SU-DHL-6 (cell line): ENCODE measurements around the gene ECI2.

ENCODE experiments used
- H2AFZ ChIP-seq: fragments of 200-600 bp; sonication (generic); 2 replicates; pipeline ENCODE4 v1.6.1; 2014; ENCODE audit warnings: low read depth, mild to moderate bottlenecking, moderate library complexity, mixed read lengths, antibody characterized with exemption, low read length; ENCODE audit not compliant: severe bottlenecking
- H3F3A ChIP-seq: fragments of 200-600 bp; shearing (Covaris generic); 2 replicates; pipeline ENCODE4 v1.6.0; 2016; ENCODE audit warnings: antibody characterized with exemption, mild to moderate bottlenecking; ENCODE audit not compliant: insufficient read depth
- H3K27ac ChIP-seq: fragments of 200-600 bp; sonication (generic); 2 replicates; pipeline ENCODE4 v1.5.1; 2016; ENCODE audit warnings: low read depth, mild to moderate bottlenecking, low read length, moderate library complexity, mixed read lengths
- H3K27me3 ChIP-seq: fragments of 200-600 bp; sonication (generic), shearing (Covaris generic); 2 replicates; pipeline ENCODE4 v1.6.0; 2014; ENCODE audit warnings: mild to moderate bottlenecking, low read length
- H3K36me3 ChIP-seq: fragments of 200-600 bp; sonication (generic); 2 replicates; pipeline ENCODE4 v1.6.1; 2014; ENCODE audit warnings: mild to moderate bottlenecking, low read length, mixed read lengths
- H3K4me2 ChIP-seq: fragments of 300-600, 200-600 bp; shearing (Covaris generic), sonication (generic); 2 replicates; pipeline ENCODE4 v1.6.0; 2014; ENCODE audit warnings: low read length, low read depth, mild to moderate bottlenecking; ENCODE audit not compliant: poor library complexity, severe bottlenecking
- H3K4me3 ChIP-seq: fragments of 200-600 bp; sonication (generic); 2 replicates; pipeline ENCODE4 v1.5.1; 2014; ENCODE audit warnings: antibody characterized with exemption, low read length, mild to moderate bottlenecking, mixed read lengths; ENCODE audit not compliant: insufficient read depth, poor library complexity, severe bottlenecking
- H3K79me2 ChIP-seq: fragments of 200-600 bp; sonication (generic); 2 replicates; pipeline ENCODE4 v1.6.1; 2014; ENCODE audit warnings: mild to moderate bottlenecking, low read length, moderate library complexity; ENCODE audit not compliant: insufficient read depth
- H3K9ac ChIP-seq: fragments of 200-600 bp; sonication (generic); 2 replicates; pipeline ENCODE4 v1.7.0; 2014; ENCODE audit warnings: mild to moderate bottlenecking, low read length
- H3K9me2 ChIP-seq: fragments of 200-600 bp; sonication (generic); replicated peaks from 2 replicates; pipeline ENCODE4 v1.6.1; 2014; ENCODE audit warnings: low read length; ENCODE audit not compliant: insufficient read depth
- H3K9me3 ChIP-seq: fragments of 200-600 bp; sonication (generic); 2 replicates; pipeline ENCODE4 v1.6.1; 2014; ENCODE audit warnings: low read length, mixed read lengths; ENCODE audit not compliant: insufficient read depth
- H4K20me1 ChIP-seq: fragments of 200-600 bp; sonication (generic); 2 replicates; pipeline ENCODE4 v1.6.1; 2014; ENCODE audit warnings: low read depth, mild to moderate bottlenecking, antibody characterized with exemption, low read length, moderate library complexity, mixed read lengths
- EZH2phosphoT487 ChIP-seq: fragments of 200-600 bp; sonication (generic), shearing (Covaris generic); conservative IDR thresholded peaks from 2 replicates; pipeline ENCODE4 v1.6.1; 2018; ENCODE audit warnings: mild to moderate bottlenecking, antibody characterized with exemption, low read length, moderate library complexity, mixed read lengths
- TF ChIP-seq, protein P1 (sequence below): fragments of 200-600 bp; sonication (generic); IDR thresholded peaks from one replicate; pipeline ENCODE4 v1.5.1; 2017; ENCODE audit warnings: antibody characterized with exemption, mild to moderate bottlenecking, low read length, moderate library complexity; ENCODE audit not compliant: insufficient read depth, poor library complexity, severe bottlenecking

Gene ECI2

DNA sequence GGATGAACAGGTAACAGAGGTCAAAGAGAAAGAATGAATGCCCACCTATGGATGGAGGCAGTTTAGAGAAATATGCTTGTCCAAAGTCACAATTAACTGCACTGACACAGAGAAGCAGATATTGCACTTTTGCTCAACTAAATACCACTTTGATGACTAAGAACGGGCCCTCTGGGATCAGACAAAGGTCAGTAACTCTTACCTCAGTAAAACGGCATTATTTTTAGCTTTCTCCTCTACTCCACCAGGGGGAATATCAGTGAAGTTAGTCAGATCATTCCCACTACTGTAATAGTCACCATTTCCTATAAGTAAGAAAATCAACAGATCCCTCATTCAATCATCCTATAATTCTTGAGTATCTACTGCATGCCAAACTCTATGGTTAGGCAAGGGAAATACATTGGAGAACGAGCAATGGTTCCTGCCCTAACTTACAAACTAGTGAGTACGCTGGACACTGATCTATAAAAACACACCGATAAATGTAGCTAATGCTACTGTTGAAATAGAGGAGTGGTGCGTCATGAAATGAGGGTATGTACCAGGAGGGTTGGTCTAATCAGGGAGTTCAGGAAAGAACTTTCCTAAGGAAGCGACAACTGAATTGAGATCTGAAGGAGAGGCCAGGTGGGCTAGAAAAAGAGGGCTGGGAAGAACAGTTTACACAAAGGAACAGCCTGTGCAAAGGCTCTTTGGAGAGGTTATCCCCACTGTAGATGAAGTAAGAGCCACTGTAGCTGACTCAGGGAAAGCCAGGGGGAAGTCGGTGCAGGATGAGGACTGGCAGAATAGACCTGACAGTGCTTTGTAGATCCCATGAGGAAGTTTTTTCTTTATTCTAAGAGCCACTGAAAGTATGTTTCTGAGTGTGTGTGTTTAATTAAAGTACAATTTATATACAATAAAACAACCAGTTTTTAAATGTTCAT lies 9.2 kb downstream of the ECI2 start:
- Histone ChIP-seq H3K4me3 (no peak overlapping the region), H3K9me3 (no peaks in the 10 kb centered on the region), H3K9ac (no peak overlapping the region), H3F3A (no peaks in the 10 kb centered on the region), H3K79me2 (no peaks in the 10 kb centered on the region), H3K36me3 (no peaks in the 10 kb centered on the region), H2AFZ (no peak overlapping the region), H3K27ac (no peak overlapping the region), H4K20me1 (no peaks in the 10 kb centered on the region), H3K4me2 (no peak overlapping the region), H3K27me3 (no peaks in the 10 kb centered on the region), H3K9me2 (no peaks in the 10 kb centered on the region)
- no peak for TF ChIP-seq EZH2phosphoT487
- TF ChIP-seq, protein P1, sequence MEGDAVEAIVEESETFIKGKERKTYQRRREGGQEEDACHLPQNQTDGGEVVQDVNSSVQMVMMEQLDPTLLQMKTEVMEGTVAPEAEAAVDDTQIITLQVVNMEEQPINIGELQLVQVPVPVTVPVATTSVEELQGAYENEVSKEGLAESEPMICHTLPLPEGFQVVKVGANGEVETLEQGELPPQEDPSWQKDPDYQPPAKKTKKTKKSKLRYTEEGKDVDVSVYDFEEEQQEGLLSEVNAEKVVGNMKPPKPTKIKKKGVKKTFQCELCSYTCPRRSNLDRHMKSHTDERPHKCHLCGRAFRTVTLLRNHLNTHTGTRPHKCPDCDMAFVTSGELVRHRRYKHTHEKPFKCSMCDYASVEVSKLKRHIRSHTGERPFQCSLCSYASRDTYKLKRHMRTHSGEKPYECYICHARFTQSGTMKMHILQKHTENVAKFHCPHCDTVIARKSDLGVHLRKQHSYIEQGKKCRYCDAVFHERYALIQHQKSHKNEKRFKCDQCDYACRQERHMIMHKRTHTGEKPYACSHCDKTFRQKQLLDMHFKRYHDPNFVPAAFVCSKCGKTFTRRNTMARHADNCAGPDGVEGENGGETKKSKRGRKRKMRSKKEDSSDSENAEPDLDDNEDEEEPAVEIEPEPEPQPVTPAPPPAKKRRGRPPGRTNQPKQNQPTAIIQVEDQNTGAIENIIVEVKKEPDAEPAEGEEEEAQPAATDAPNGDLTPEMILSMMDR = no peak

DNA sequence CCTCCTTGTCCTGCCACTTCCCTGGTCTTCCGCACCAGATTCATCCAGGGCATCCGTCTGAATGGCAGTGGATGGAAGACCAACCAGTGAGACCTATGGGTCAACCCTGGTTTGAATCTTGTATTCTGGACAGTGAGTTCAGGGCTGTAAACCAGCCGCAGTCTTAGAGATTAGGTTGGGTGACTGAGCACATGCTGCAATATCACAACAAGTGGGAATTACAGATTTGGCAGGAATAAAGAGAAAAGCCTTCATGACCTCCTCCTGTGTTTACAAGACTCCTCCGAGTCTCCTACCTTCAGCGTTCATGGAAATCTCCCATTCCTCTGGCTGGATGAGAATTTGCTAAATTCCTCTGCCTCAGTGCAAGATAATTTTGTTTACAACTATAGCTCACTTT lies 9.9 kb downstream of the ECI2 start:
- H3K4me2 ChIP-seq = no peak overlapping the region
- no peaks in the 10 kb centered on the region for H3K9me3 ChIP-seq
- no peak overlapping the region for H3K9ac ChIP-seq
- H3K79me2 ChIP-seq = no peaks in the 10 kb centered on the region
- no peaks in the 10 kb centered on the region for H3F3A ChIP-seq
- no peaks in the 10 kb centered on the region for H4K20me1 ChIP-seq
- no peak overlapping the region for H3K27ac ChIP-seq
- H3K27me3 ChIP-seq = no peaks in the 10 kb centered on the region
- H2AFZ ChIP-seq = no peak overlapping the region
- no peak for TF ChIP-seq EZH2phosphoT487
- TF ChIP-seq, protein P1 = no peak
- no peaks in the 10 kb centered on the region for H3K36me3 ChIP-seq
- no peak overlapping the region for H3K4me3 ChIP-seq
- H3K9me2 ChIP-seq = no peaks in the 10 kb centered on the region

DNA sequence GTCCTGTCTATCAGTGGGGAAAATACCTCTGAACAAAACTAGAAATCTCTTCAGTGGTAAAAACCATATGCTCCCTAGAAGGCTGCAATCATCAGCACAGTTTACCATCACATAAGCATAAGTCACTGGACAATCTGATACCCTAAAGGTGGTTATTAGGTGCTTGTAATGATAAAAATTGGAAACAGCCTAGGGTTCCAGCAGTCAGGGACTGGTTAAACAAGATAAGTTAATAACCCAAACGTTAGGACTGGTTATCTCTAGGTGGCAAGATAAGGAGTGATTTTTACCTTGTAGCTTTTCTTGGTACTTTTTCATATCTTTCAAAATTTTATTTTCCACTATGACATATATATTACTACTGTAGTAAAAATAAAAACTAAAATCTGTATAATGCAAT lies 11.0 kb downstream of the ECI2 start:
- Histone ChIP-seq H3K27ac (no peak overlapping the region), H3F3A (no peaks in the 10 kb centered on the region), H3K27me3 (no peaks in the 10 kb centered on the region), H3K9me2 (no peaks in the 10 kb centered on the region), H3K79me2 (no peaks in the 10 kb centered on the region), H3K4me3 (no peak overlapping the region), H3K9me3 (no peaks in the 10 kb centered on the region), H4K20me1 (no peaks in the 10 kb centered on the region), H3K9ac (no peak overlapping the region), H3K36me3 (no peaks in the 10 kb centered on the region), H3K4me2 (no peak overlapping the region), H2AFZ (no peak overlapping the region)
- TF ChIP-seq, protein P1 = no peak
- TF ChIP-seq EZH2phosphoT487 = no peak
